Astrocyte of the cerebellum (primary cell): ENCODE results near the gene ATG5.

Source experiments
- DNase-seq: peaks from one replicate; pipeline ENCODE4 v3.0.0-alpha.2; 2011; ENCODE audit warnings: low read depth
- H3K4me3 ChIP-seq: 2 replicates; pipeline ENCODE4 v1.5.1; 2011; ENCODE audit warnings: mild to moderate bottlenecking, low read depth, low read length, moderate library complexity
- CTCF ChIP-seq: IDR thresholded peaks from 2 replicates; pipeline ENCODE4 v1.5.1; 2012; ENCODE audit warnings: low read length, low read depth, moderate library complexity, mild to moderate bottlenecking; ENCODE audit errors: missing control alignments
- in situ Hi-C: cut with HindIII; loops from 2 replicates; pipeline ENCODE4 v1.10.0; 2017; ENCODE audit warnings: low sequenced_read_pairs

The ATG5 gene

GRCh38 chr6:106258726-106259125, 66.8 kb downstream of the ATG5 start:
- H3K4me3 ChIP-seq = no peak overlapping the region
- TF ChIP-seq CTCF = no peak
- in situ Hi-C loops = no loop called here
- DNase-seq = no peak

GRCh38 chr6:106257195-106257594, 68.4 kb downstream of the ATG5 start:
- H3K4me3 ChIP-seq = no peak overlapping the region
- DNase-seq = no peak
- TF ChIP-seq CTCF = no peak
- in situ Hi-C loops = no loop called here

GRCh38 chr6:106256201-106256968, 69.2 kb downstream of the ATG5 start:
- TF ChIP-seq CTCF = no peak
- DNase-seq = no peak
- in situ Hi-C loops = no loop called here

GRCh38 chr6:106255306-106255705, 70.3 kb downstream of the ATG5 start:
- TF ChIP-seq CTCF = no peak
- no peak for DNase-seq
- in situ Hi-C loops = no loop called here
- H3K4me3 ChIP-seq = no peak overlapping the region

More at GRCh38 chr6:106256201-106256968, 69.2 kb downstream of the ATG5 start:
- no peak overlapping the region for H3K4me3 ChIP-seq

GRCh38 chr6:106254636-106255035, 70.9 kb downstream of the ATG5 start:
- DNase-seq = peak; percentile 11
- in situ Hi-C loops = no loop called here
- no peak overlapping the region for H3K4me3 ChIP-seq
- no peak for TF ChIP-seq CTCF

GRCh38 chr6:106253731-106254130, 71.8 kb downstream of the ATG5 start:
- no peak for TF ChIP-seq CTCF
- DNase-seq = no peak
- no peak overlapping the region for H3K4me3 ChIP-seq
- in situ Hi-C loops = no loop called here
